NCI-H1048 (cell line): Measurements from ENCODE around the gene FCHSD2.
"Not testable (repeated sequence)": the region's sequence is repeated elsewhere in the genome, so short reads cannot be mapped to it uniquely, and the experiment has no call there.

Source experiments
- DNase-seq: peaks from one replicate; lab custom pipeline; 2025; lab: John Stamatoyannopoulos, UW

Gene FCHSD2

DNA sequence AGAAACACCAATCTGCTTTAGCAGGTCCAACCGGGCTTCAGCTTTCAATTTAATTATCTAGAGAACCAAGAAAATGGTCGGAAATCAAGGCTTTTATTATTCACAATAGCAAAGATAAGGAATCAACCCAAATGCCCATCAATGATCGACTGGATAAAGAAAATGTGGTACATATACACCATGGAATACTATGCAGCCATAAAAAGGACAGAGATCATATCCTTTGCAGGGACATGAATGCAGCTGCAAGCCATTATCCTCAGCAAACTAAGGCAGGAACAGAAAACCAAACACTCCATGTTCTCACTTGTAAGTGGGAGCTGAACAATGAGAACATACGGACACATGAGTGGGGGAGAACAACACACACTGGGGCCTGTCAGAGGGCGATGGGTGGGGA, 274.1 kb downstream of the FCHSD2 start:
- DNase-seq: no peak

DNA sequence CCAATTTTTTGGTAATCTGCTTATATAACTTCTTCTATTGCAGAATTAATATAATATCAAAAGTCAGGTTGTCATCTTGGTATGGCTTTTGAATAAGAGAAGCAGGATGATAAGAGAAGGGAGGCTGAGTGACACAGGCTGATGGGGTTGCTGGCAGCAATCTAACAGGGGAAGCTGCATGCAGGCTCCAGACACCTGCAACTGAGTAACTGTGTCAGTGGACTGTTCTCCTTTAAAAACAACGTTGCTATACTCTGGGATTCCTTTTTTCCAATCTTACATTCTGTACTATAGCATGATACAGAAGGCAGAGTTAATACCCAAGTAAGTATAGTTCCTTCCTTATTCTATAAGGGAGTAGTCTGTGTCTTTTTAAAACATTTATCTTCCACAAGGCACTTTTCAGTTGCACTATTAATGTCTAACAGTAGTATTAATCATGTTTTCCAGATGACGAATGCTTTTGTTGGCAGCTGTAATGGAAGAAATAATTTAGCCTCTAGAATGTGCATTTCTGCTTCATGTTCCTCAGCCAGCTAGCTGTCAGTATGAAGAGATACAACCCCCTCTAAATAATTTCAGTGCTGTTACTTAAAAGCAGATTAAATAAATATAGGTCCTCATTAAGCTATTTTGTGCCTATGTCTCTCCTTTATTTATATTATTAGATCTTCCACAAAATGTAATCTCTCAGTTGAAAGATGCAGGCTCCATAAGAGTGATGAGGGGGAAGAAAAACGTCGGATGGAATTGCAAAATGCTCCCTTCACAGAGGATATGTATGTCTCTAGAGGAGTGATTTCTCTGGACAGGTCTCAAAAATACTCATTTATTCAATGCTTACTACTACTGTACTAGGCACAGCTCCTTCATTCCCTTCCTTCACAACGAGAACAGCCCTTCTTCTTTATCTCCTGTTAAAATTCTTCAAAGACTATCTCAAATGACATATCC, 277.1 kb downstream of the FCHSD2 start:
- no peak for DNase-seq

DNA sequence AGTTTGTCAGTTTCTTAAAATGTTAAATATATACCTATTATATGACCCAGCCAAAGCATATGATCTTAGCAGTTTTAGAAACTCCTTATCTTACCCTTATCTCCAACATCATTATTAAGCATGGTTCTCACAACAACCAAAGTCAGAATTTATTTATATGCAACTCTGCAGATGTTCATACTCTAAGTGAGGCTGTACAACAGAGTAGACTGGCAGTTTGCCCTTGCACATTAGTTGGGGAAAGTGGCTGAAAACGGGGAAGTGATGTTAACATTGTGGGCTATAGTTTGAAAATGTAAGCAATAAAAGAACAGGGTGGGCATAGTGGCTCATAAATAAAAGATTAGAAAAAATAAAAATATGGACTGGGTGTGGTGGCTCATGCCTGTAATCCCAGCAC, 278.2 kb downstream of the FCHSD2 start:
- no peak for DNase-seq

DNA sequence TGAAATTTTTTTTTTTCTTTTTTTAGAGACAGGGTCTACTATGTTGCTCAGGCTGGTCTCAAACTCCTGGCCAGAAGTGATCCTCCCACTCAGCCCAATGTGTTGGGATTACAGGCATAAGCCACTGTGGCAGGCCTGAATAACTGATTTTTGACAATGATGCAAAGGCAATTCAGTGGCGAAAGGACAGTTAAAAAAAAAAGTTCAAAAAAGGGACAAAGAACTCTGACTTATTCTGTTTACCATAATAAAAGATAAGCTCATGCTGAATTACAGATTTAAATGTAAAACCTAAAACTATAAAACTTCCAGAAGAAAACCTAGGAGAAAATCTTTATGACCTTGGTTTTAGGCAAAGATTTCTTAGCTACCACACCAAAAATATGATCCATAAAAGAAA, 279.0 kb downstream of the FCHSD2 start:
- no peak for DNase-seq

DNA sequence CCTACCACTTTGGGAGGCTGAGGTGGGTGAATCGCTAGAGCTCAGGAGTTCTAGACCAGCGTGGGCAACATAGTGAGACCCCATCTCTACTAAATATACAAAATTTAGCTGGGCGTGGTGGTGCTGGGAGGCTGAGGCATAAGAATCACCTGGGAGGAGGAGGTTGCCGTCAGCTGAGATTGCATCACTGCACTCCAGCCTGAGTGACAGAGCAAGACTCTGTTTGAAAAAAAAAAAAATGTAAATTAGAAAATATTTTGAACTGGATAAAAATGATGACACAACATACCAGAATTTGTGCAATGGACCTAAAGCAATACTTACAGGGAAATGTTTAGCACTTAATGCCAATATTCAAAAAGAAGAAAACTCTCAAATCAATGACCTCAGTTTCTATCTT, 281.5 kb downstream of the FCHSD2 start:
- no peak for DNase-seq

DNA sequence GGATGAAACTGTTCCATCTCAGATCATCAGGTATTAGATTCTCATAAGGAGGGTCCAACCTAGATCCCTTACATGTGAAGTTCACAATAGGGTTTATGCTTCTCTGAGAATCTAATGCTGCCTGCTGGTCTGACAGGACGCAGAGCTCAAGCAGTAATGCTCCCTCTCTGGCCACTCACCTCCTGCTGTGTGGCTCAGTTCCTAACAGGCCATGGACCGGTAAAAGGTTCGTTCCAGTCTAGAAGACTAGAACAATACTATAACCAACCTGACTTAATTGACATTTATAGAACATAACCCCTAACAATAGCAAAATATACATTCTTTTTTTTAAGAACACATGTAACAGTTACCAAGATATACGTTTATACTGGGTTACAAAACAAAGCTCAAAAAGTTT, 282.1 kb downstream of the FCHSD2 start:
- DNase-seq: no peak

DNA sequence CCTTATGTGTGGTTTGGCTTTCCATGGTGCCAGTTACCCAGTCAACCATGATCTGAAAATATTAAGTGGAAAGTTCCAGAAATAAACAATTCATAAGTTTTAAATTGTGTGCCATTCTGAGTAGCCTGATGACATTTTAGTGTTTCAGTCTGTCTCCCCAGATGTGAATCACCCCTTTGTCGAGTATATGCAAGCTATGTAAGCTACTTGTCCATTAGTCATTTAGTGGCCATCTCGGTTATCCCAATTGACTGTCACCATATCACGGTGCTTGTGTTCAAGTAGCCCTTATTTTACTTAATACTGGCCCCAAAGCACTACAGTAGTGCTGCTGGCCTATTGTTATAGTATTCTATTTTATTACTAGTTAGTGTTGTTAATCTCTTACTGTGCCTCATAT, 283.0 kb downstream of the FCHSD2 start:
- DNase-seq: no peak

DNA sequence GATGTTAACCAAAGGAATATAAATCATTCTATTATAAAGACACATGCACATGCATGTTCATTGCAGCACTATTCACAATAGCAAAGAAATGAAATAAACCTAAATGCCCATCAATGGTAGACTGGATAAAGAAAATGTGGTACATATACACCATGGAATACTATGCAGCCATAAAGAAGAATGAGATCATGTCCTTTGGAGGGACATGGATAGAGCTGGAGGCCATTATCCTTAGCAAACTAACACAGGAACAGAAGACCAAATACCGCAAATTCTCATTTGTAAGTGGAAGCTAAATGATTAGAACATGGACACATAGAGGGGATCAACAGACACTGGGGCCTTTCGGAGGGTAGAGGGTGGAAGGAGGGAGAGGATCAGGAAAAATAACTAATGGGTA, 283.9 kb downstream of the FCHSD2 start:
- not testable (repeated sequence) for DNase-seq

DNA sequence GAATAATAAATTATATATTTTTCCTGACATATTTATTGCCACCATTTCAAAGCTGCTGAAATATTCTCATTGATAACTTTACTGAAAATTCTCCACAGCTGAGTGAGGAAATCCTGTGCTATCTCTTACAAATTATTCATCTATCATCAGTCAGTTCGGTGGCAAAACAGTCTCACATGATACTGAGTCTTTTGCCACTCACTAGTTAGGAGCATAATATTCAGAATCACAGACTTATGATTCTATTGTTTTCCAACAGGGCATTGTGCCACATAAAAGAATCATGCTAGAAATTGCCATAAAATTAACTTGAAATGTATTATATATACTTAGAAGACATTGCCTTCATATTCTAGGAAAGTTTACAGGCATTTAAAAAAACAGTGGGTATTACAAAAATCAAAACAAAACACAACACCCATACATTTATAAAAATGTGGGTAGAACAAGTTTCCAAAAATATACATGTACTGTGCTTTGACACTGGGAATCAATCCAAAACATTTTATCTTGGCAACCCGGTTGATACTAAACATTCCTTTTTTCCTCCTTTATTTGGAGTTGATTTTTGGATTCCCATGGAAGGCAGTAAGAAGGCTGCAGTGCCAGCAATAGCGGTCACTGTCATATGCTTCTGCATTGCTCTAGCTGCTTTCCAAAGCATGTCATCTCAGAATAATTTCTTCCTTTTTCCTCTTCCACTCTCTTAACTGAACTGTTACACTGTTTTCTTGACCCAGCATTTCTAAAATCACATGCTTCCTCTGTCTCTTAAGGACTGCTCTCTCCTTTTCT, 285.4 kb downstream of the FCHSD2 start:
- DNase-seq: no peak

DNA sequence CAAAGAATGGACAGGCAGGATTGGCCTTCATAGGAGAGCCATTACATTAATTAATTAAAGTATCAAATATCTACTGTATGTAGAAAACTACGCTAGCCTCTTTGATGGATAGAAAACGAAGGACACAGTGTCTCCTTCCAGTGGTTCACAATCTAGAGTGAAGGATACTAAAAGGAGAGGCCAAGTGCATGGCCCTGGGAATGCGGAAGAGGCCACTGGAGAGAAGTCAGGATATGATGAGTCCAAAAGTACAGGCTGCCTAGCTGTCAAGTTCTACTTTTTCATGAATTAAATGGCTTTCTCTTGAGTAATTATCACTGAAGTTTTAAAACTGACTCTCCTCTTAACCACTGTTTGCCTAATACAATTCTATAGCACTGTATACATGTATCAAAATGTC, 286.1 kb downstream of the FCHSD2 start:
- DNase-seq: no peak

DNA sequence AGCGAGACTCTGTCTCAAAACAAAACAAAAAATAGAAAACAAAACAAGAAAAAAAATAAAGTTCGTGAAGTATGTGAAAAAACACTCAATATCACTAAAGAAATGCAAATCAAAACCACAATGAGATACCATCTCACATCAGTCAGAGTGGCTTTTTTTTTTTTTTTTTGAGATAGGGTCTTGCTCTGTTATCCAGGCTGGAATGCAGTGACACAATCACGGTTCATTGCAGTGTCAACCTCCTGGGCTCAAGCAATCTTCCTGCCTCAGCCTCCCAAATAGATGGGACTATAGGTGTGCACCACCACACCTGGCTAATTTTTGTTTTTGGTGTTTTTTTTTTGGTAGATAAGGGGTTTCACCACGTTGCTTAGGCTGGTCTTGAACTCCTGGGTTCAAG, 290.4 kb downstream of the FCHSD2 start:
- no peak for DNase-seq

DNA sequence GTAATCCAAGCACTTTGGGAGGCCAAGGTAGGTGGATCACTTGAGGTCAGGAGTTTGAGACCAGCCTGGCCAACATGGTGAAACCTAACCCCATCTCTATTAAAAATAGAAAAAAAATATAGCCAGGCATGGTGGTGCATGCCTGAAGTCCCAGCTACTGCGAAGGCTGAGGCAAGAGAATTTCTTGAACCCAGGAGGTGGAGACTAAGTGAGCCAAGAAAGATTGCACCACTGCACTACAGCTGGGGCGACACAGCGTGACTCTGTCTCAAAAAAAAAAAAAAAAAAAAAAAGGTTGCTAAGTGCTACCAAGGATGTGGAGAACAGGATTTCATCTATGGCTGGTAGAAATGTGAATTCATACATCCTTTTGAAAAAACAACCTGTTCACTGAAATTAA, 291.3 kb downstream of the FCHSD2 start:
- DNase-seq: no peak

DNA sequence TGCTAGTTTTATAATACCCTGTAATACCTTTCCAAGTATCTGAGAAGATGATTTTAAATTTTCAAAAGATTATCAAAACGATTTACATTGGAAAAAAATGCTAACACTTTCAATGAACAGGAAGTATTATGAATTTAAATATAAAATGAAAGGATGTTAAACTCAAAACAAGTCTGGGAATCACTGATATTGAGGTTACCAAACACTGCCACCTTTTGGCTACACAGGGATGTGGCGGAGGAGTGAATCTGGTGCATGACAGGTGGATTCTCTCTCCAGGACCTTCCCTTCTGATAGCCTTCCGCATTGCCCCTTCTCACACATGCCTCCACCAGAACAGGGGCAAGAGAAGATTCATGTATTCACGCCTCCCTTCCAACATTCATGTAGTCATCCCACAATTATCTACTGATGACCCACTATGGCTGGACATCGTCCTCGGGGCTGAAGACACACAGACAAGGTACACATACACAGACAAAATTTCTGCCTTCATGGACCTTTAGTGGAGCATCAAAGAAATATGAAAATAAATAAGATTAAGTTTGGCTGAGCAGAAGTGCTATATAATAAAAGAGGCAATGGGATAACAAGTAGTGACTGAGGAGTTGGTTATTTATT, 293.2 kb downstream of the FCHSD2 start:
- DNase-seq: no peak

DNA sequence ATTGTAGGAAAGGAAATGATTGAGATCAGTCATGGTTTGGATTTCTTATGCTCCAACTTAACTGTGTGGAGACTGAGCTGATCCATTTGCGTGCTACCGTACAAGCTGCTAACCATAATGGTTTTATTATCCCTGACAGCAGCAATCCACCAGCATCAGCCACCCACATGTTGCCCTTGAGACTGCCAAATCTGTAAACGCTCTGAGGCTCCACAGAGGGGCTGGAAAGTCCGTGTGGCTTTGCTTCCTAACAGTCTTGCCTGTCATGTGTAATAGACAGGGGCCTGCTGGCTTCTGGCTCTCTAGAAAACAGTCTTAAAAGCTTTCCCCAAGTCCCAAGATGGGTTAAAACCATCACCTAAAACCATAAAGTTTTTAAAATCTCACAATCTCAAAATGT, 297.8 kb downstream of the FCHSD2 start:
- no peak for DNase-seq

DNA sequence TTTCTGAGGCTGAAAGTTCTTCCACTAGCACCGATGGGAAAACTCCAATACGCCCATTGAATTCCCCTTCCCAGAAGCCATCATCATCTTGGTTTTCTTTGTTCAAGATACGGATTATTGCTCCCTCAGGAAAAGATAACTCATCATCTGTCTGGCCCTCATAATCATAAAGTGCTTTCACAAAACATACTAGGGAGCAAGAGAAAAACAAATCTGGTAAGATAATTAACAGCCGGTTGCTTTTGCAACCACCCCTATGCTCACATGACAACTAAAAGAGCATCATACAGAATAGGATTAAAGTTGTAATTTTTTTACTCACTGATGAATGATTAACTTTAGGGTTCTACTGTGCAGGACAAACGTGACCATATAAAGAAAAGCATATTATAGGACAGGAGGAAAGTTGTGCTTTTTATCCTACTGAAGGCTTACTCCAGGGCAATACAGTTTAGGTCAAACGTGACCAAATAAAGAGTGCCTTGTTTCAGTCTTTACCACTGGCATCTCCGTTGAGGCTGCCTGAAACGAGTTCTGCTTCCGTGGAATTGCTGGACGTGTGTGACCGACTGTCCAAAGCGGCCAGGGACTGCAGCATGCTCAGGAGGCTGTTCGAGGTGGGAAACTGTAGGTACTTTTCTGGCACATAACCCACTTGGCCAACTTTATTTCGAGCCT, 299.3 kb downstream of the FCHSD2 start:
- no peak for DNase-seq

DNA sequence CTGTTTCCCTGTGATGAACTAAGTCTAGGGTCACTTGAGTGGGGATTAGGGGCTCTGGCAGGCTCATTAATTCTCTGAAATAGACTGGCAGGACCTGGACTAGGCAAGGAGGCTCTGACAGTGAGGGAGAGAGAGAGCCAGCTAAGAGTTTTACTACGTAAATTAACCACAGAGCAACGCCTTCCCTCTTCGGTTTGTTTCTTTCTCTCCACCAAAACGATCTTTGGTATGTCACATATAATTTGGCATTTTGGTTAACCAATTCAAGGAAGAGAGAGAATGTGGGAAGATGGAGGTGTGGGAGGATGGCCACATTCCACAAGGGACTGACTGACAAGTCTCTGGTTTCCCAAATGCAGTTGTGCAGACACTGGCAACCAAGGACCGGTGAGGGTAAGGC, 300.0 kb downstream of the FCHSD2 start:
- DNase-seq: no peak

DNA sequence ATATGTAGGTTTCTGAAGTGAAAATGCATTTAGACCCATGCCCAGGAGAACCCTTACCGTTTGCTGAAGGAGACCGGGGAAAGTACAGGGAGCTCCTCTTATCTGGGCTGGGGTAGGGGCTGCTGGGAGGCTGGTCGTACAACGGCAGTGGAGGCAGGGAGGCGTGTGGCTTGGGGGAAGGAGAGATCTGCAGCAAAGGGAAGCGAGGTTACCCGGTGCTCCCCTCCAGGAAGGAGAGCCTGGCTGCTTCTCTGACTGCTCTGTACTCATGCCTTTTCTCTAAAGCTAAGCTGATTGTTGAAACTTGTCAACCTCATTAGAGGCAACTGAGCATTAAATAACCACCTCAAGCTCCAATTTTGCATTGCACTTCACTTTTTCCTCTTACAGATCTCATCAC, 300.7 kb downstream of the FCHSD2 start:
- no peak for DNase-seq

DNA sequence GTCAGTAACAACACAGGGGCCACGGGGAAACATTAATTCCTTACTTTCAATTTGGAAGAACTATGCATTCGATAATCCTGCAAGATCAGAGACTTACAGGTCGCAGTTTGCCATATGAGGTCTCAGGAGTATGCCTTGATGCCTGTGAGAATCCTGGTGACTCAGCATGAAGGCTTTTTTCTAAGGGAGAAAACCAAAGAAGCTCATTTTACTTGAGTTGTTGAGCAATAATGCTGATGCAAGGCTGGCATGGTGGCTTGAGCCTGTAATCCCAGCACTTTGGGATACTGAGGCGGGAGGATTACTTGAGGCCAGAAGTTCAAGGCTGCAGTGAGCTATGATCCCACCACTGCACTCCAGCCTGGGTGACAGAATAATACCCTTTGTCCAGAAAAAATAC, 301.3 kb downstream of the FCHSD2 start:
- no peak for DNase-seq

DNA sequence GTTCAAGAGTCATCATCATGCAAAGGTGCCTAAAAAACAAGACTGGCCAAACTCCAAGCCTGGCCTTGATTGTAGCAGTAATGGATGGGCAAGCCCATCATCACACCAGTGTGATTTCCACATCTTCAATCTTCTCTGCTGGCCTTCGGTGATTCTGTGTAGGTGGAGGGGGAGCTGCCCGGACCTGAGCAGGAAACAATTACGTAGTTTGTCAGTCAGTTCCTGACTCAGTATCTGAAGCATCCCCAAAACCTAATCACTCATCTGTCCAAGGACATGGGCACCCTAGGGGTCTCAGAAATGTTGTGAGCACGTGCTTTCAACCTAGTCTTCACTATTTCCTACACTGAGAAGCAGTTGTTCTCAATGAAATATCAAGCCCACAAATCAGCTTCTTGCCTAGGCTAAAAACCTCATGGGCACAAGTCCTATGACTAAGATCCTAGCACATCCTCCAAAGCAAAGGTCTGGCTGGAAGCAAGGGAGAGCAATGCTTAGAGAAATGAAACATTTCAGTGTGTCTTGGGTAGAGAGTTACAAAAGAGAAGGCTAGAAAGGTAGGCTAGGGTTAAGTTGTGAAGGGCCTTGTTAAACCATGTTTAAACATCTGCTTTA, 303.3 kb downstream of the FCHSD2 start:
- no peak for DNase-seq

DNA sequence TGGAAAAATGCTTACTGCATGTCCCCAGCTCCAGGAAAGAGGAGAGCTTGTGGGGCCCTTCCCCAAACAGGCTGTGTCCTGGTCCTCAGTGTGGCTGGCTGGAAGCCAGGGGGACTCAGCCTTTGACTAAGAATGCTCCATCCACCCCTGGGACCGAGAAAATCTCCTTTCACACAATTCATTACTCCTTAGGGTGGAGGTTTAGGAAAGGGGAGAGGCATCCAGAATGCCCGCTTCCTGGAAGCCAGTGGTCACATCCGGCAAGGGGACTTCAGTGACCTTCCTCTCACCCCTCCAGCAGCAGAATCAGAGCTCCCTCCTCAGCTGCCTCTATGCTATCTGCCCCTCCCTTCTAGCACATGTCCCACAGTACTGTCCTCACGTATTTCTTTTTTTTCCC, 306.0 kb downstream of the FCHSD2 start:
- DNase-seq: no peak

DNA sequence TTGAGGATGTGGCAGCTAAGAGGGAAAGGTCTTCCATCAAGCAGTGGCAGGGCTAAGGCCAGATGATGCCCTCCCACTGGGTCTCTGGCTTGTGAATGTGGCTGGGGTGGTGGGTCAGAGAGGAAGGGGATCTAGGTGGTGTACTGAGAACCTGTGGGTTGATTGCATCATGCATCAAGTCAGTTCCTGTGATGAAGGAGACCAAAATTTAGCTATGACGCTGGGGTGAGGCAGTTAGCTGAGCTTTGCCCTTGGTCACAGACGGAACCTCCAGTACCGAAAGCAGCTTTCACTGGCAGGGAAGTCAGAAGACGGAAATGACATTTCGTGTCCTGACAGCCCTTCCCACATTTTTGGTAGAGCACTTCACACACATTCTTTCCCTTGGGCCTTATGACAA, 307.2 kb downstream of the FCHSD2 start:
- DNase-seq: no peak
